ENCODE measurements around the gene UBE2J2. TPM values are rescaled to one million over a fixed set of nuclear protein-coding genes. Genes with fewer than 3 reads are reported as not detected.
A peak's percentile ranks its signal among the peaks of the same experiment; 100 is the strongest.

The UBE2J2 gene
- total and polyA plus RNA-seq, 2 of the 13 experiments (the other 11 are each of a cell fraction or from before 2014, with no cell fraction given): 25.4 to 29.4 TPM

GRCh38 chr1:1229770-1230169, 43.9 kb downstream of the UBE2J2 start:
- ChIA-PET POLR2A (interaction anchor here (1.1 to 2.7 kb wide), 2 partner anchors 99 to 105 kb away, joined by 3 to 25 read pairs; no protein-coding TSS in a partner anchor), CTCF (ENCODE audit: low intra/inter-chr PET ratio, low total read pairs) (interaction anchor here (2.1 kb wide), 1 partner anchor 106 kb away, joined by 5 read pairs; no protein-coding TSS in a partner anchor)
- FAIRE-seq (no peak), ATAC-seq (no peak), DNase-seq (ENCODE audit: low spot score) (no peak)
- Histone ChIP-seq H3K79me2 (ENCODE audit: insufficient read depth, low read length) (peaks cover 53% of the 10 kb centered on the region), H3K27ac (ENCODE audit: extremely low read length, insufficient read depth, low read length) (no peak overlapping the region), H3K4me3 (replicated peaks in 1 of 3; ENCODE audit: insufficient read depth in 1 of 3, low read depth in 2 of 3, low read length in 3 of 3) (peak overlapping the region in 1 of 3 experiments; percentile 93; a peak in 2 of 6 replicates), H3K36me3 (replicated peaks in 1 of 2; ENCODE audit: control insufficient read depth in 1 of 2, insufficient read depth in 2 of 2, low read length in 2 of 2) (peaks cover 16 to 37% of the 10 kb centered on the region in 2 experiments), H3K4me1 (ENCODE audit: insufficient read depth, low read length) (peaks cover 40% of the 10 kb centered on the region), H3K9me3 (ENCODE audit: low read length) (no peaks in the 10 kb centered on the region), H3K4me2 (ENCODE audit: low read depth, low read length) (peak overlapping the region; percentile 85; the same call in 1 of the 2 replicates), H2AFZ (ENCODE audit: low read length) (no peak overlapping the region), H3K9ac (ENCODE audit: insufficient read depth, low read depth, low read length) (no peak overlapping the region), H4K20me1 (ENCODE audit: insufficient read depth, low read length) (0 out of 2 replicates have a peak, but pooled peaks cover 7% of the 10 kb centered on the region), H3K27me3 (ENCODE audit: control insufficient read depth in 1 of 2, insufficient read depth in 2 of 2, low read length in 2 of 2) (no peaks in the 10 kb centered on the region; a peak in 1 of 5 replicates)
- in situ Hi-C loops (cut with HindIII; ENCODE audit: extremely low pct_ligation_motif_present, low pct_unique_long_range_greater_than_20kb): no loop called here
- no TSS peak for BruUV-seq (replicated peaks)
- intact Hi-C loops (cut with micrococcal nuclease; ENCODE audit: unreplicated experiment): loop anchor here (5.0 to 10.0 kb wide), 3 partner anchors 55 to 225 kb away; partner anchors contain the start of genes HES4 and TTLL10
- TF ChIP-seq, protein P1, sequence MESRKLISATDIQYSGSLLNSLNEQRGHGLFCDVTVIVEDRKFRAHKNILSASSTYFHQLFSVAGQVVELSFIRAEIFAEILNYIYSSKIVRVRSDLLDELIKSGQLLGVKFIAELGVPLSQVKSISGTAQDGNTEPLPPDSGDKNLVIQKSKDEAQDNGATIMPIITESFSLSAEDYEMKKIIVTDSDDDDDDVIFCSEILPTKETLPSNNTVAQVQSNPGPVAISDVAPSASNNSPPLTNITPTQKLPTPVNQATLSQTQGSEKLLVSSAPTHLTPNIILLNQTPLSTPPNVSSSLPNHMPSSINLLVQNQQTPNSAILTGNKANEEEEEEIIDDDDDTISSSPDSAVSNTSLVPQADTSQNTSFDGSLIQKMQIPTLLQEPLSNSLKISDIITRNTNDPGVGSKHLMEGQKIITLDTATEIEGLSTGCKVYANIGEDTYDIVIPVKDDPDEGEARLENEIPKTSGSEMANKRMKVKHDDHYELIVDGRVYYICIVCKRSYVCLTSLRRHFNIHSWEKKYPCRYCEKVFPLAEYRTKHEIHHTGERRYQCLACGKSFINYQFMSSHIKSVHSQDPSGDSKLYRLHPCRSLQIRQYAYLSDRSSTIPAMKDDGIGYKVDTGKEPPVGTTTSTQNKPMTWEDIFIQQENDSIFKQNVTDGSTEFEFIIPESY (CRISPR knock-in tag; IDR thresholded peaks at IDR 0.05): 0 out of 2 replicates have a peak, but pooled peaks have one; percentile 30
- TF ChIP-seq FOSL1 (CRISPR knock-in tag; IDR thresholded peaks at IDR 0.05; ENCODE audit: borderline replicate concordance) (no peak), AGO2 (optimal IDR thresholded peaks at IDR 0.05; ENCODE audit: low read depth, low read length) (peak; percentile 66), HNRNPL (IDR thresholded peaks at IDR 0.05; ENCODE audit: low read depth, low read length) (0 out of 2 replicates have a peak, but pooled peaks have one; percentile 41)
- WGBS (ENCODE audit: low lambda C conversion rate): 92% methylated on average over 18 of the region's 19 CpGs

All from HepG2 (cell line).